Mesenchymal stem cell (in vitro differentiated cells and primary cell): Measurements from ENCODE around the gene SDC4.

Experiments used
- DNase-seq: peaks from one replicate; pipeline ENCODE4 v3.0.0-alpha.2; 2013
- H2AFZ ChIP-seq: one replicate; pipeline ENCODE4 v1.6.1; 2013; ENCODE audit warnings: low read depth, mild to moderate bottlenecking, control low read depth, inconsistent platforms, low read length, moderate library complexity
- H2AK5ac ChIP-seq: 2 replicates; pipeline ENCODE4 v1.6.1; 2013; ENCODE audit warnings: low read length, moderate library complexity, mild to moderate bottlenecking, inconsistent platforms; ENCODE audit not compliant: severe bottlenecking
- H2BK120ac ChIP-seq: one replicate; pipeline ENCODE4 v1.6.1; 2013; ENCODE audit warnings: low read depth, mild to moderate bottlenecking, inconsistent platforms, low read length, moderate library complexity
- H2BK12ac ChIP-seq, 2 experiments: one replicate each; pipeline ENCODE4 v1.6.1; 2013; ENCODE audit warnings: inconsistent platforms in 2 of 2, low read length in 2 of 2, mild to moderate bottlenecking in 2 of 2, moderate library complexity in 2 of 2, control low read depth in 1 of 2
- H2BK15ac ChIP-seq: one replicate; pipeline ENCODE4 v1.6.1; 2013; ENCODE audit warnings: mild to moderate bottlenecking, low read depth, inconsistent platforms; ENCODE audit not compliant: poor library complexity, severe bottlenecking
- H2BK5ac ChIP-seq: 2 replicates; pipeline ENCODE4 v1.6.1; 2013; ENCODE audit warnings: low read depth, mild to moderate bottlenecking, low read length, control low read depth, inconsistent platforms; ENCODE audit not compliant: poor library complexity, severe bottlenecking
- H3K14ac ChIP-seq, 2 experiments: one replicate each; pipeline ENCODE4 v1.6.1; 2013; ENCODE audit warnings: inconsistent platforms in 2 of 2, low read length in 2 of 2, control low read depth in 1 of 2, mild to moderate bottlenecking in 1 of 2, moderate library complexity in 1 of 2
- H3K18ac ChIP-seq, 2 experiments: one replicate each; pipeline ENCODE4 v1.6.1; 2013; ENCODE audit warnings: inconsistent platforms in 2 of 2, low read length in 2 of 2, control low read depth in 1 of 2, low read depth in 1 of 2, mild to moderate bottlenecking in 1 of 2
- H3K23ac ChIP-seq, 2 experiments: one replicate each; pipeline ENCODE4 v1.6.1; 2013; ENCODE audit warnings: inconsistent platforms in 2 of 2, low read length in 2 of 2, mild to moderate bottlenecking in 2 of 2, moderate library complexity in 2 of 2, control low read depth in 1 of 2
- H3K27ac ChIP-seq: 2 replicates; pipeline ENCODE4 v1.5.1; 2013; ENCODE audit warnings: mild to moderate bottlenecking, moderate library complexity, low read length, control low read depth, inconsistent platforms; ENCODE audit not compliant: poor library complexity, severe bottlenecking
- H3K27me3 ChIP-seq, 2 experiments: 2 replicates each; pipeline versions ENCODE4 v1.6.1 to v1.7.0; 2013; ENCODE audit warnings: low read length in 2 of 2, mild to moderate bottlenecking in 2 of 2, moderate library complexity in 2 of 2, control low read depth in 1 of 2, inconsistent platforms in 1 of 2; ENCODE audit not compliant: control insufficient read depth in 1 of 2, insufficient read depth in 1 of 2
- H3K36me3 ChIP-seq, 2 experiments: 2 replicates each; pipeline versions ENCODE4 v1.6.1 to v1.7.0; 2013; ENCODE audit warnings: low read length in 2 of 2, control low read depth in 1 of 2, inconsistent platforms in 1 of 2, low read depth in 1 of 2, mild to moderate bottlenecking in 1 of 2; ENCODE audit not compliant: insufficient read depth in 2 of 2, control insufficient read depth in 1 of 2
- H3K4ac ChIP-seq, 2 experiments: one replicate each; pipeline ENCODE4 v1.6.1; 2013; ENCODE audit warnings: inconsistent platforms in 2 of 2, low read length in 2 of 2, mild to moderate bottlenecking in 2 of 2, moderate library complexity in 2 of 2, control low read depth in 1 of 2, low read depth in 1 of 2
- H3K4me1 ChIP-seq: 2 replicates; pipeline ENCODE4 v1.6.1; 2013; ENCODE audit warnings: low read depth, low read length, control low read depth; ENCODE audit not compliant: control insufficient read depth, insufficient read depth
- H3K4me2 ChIP-seq: 2 replicates; pipeline ENCODE4 v1.6.1; 2013; ENCODE audit warnings: low read length, mild to moderate bottlenecking, inconsistent platforms; ENCODE audit not compliant: poor library complexity, severe bottlenecking
- H3K4me3 ChIP-seq, 2 experiments: 2 replicates each; pipeline versions ENCODE4 v1.5.1 to v1.7.0; 2013; ENCODE audit warnings: low read length in 2 of 2, mild to moderate bottlenecking in 2 of 2, control low read depth in 1 of 2, low read depth in 1 of 2; ENCODE audit not compliant: insufficient read depth in 1 of 2
- H3K79me1 ChIP-seq: replicated peaks from 2 replicates; pipeline ENCODE4 v1.6.1; 2013; ENCODE audit warnings: mild to moderate bottlenecking, control low read depth, low read length, inconsistent platforms; ENCODE audit not compliant: poor library complexity, severe bottlenecking
- H3K9ac ChIP-seq: 2 replicates; pipeline ENCODE4 v1.7.0; 2013; ENCODE audit warnings: mild to moderate bottlenecking, low read length, moderate library complexity
- H3K9me3 ChIP-seq: 2 replicates; pipeline ENCODE4 v1.7.0; 2013; ENCODE audit warnings: mild to moderate bottlenecking, low read length; ENCODE audit not compliant: control insufficient read depth
- H4K8ac ChIP-seq: one replicate; pipeline ENCODE4 v1.6.1; 2013; ENCODE audit warnings: inconsistent platforms, mild to moderate bottlenecking, low read length, moderate library complexity
- H4K91ac ChIP-seq: one replicate; pipeline ENCODE4 v1.6.1; 2013; ENCODE audit warnings: mild to moderate bottlenecking, low read length, inconsistent platforms
- WGBS: methylation state at CpG from one replicate; pipeline ENCODE4 v1.1.7; 2013; ENCODE audit warnings: mixed read lengths; 5-methylcytosine and 5-hydroxymethylcytosine counted together

Gene SDC4

DNA sequence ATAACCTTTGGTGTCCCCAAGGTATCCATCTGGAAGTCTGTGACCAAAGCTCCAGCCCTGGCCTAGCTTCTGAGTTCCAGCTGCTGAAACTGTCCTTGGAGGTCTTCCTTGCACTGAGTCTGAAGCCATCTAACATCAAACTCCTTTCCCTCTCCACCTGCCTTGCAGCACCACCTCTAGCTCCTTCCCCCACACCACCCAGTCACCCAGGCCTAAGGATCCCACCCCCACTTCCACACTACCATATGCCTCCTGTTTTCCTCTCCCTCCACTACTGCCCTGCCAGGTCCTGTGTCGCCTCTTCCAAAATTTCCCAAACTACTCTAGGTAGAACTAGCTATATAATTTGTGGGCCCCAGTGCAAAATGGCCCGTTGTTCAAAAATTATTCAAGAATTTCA lies 29.3 kb downstream of the SDC4 start:
- H3K4me3 ChIP-seq, result no peak overlapping the region
- no peak for DNase-seq
- WGBS, result 92% methylated on average over 2 of the region's 2 CpGs
- H2BK120ac ChIP-seq, result no peak overlapping the region
- H3K79me1 ChIP-seq, result no peaks in the 10 kb centered on the region
- no peak overlapping the region for H2BK12ac ChIP-seq
- peaks cover 0 to 2% of the 10 kb centered on the region in 2 experiments for H3K36me3 ChIP-seq
- H3K9me3 ChIP-seq, result no peaks in the 10 kb centered on the region
- no peak overlapping the region for H3K18ac ChIP-seq
- peak overlapping the region; percentile 8 for H4K8ac ChIP-seq
- no peak overlapping the region for H2BK15ac ChIP-seq
- no peak overlapping the region for H3K9ac ChIP-seq
- peaks cover 12 to 36% of the 10 kb centered on the region in 2 experiments for H3K27me3 ChIP-seq
- no peak overlapping the region for H3K4ac ChIP-seq
- no peak overlapping the region for H3K27ac ChIP-seq
- H3K4me1 ChIP-seq, result peaks cover 2% of the 10 kb centered on the region
- no peak overlapping the region for H2AK5ac ChIP-seq
- no peak overlapping the region for H3K14ac ChIP-seq
- no peak overlapping the region for H3K23ac ChIP-seq
- H4K91ac ChIP-seq, result no peak overlapping the region
- H3K4me2 ChIP-seq, result no peak overlapping the region
- no peak overlapping the region for H2BK5ac ChIP-seq
- H2AFZ ChIP-seq, result no peak overlapping the region

DNA sequence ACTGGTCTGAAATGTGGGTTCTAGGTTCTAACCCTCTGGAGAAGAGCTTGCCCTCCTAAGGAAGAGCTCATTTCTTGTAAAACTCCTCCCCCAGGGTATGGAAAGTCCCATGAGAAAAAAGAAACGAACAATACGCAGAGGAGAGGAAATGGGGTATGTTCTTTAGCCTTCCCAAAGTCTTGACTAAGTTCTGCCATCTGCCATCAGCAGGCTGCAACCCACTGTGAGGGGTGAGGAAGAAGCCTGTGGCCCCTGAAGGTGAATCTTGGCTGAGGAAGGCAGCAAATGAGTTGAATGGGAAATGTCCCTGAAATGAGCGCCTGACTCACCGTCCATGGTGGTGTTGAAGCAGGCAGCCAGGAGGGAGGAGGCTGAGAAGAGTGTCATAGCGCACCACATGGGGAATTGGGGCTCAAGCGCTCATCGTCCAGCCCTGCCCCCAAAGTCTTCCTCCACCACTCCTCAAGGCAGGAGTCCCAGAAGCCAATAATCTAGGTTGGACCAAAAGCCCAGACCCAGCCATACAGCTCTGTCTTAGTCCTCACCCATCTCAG lies 29.8 kb downstream of the SDC4 start:
- Histone ChIP-seq H3K9ac (no peak overlapping the region), H3K4me2 (no peak overlapping the region), H3K14ac (no peak overlapping the region), H4K91ac (no peak overlapping the region), H2BK5ac (no peak overlapping the region), H4K8ac (no peak overlapping the region), H3K27me3 (peaks cover 12 to 41% of the 10 kb centered on the region in 2 experiments), H2AFZ (no peak overlapping the region), H3K4me1 (peaks cover 2% of the 10 kb centered on the region), H3K18ac (no peak overlapping the region), H3K9me3 (no peaks in the 10 kb centered on the region), H2BK12ac (no peak overlapping the region), H2BK15ac (no peak overlapping the region), H2AK5ac (no peak overlapping the region), H2BK120ac (no peak overlapping the region), H3K36me3 (peaks cover 0 to 4% of the 10 kb centered on the region in 2 experiments), H3K4ac (no peak overlapping the region), H3K27ac (no peak overlapping the region), H3K79me1 (no peaks in the 10 kb centered on the region), H3K4me3 (no peak overlapping the region), H3K23ac (no peak overlapping the region)
- 82% methylated on average over 7 of the region's 7 CpGs for WGBS
- DNase-seq, result no peak

DNA sequence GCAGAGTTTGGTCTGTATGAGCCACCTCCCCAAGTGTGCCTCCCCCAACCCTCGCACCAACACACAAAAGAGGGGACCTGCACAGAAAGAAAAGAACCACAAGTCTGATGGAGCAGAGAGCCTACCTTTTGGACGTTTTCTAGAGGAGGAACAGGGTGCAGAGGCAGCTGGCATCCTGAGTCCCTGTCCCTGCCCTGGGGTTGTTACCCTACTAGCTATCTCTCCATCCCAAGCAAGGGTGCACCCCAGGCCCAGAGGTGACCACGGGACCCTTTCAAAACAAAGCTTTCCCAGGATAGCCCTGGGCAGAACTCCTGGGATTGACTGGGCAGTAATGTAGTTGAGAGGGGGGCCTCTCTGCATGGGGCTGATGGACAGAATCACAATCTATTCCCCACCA lies 30.4 kb downstream of the SDC4 start:
- Histone ChIP-seq H3K79me1 (no peaks in the 10 kb centered on the region), H2BK120ac (no peak overlapping the region), H3K27me3 (peaks cover 12 to 47% of the 10 kb centered on the region in 2 experiments), H2BK12ac (no peak overlapping the region), H3K23ac (no peak overlapping the region), H3K14ac (no peak overlapping the region), H2AK5ac (no peak overlapping the region), H4K91ac (no peak overlapping the region), H2BK15ac (no peak overlapping the region), H2BK5ac (no peak overlapping the region), H3K4me2 (no peak overlapping the region), H3K18ac (no peak overlapping the region), H3K27ac (no peak overlapping the region), H3K4me3 (no peak overlapping the region), H3K4ac (no peak overlapping the region), H3K9ac (no peak overlapping the region), H2AFZ (no peak overlapping the region), H3K4me1 (peaks cover 2% of the 10 kb centered on the region), H3K36me3 (peaks cover 0 to 4% of the 10 kb centered on the region in 2 experiments), H4K8ac (no peak overlapping the region), H3K9me3 (no peaks in the 10 kb centered on the region)
- WGBS, result 59% methylated on average over 2 of the region's 3 CpGs
- no peak for DNase-seq

DNA sequence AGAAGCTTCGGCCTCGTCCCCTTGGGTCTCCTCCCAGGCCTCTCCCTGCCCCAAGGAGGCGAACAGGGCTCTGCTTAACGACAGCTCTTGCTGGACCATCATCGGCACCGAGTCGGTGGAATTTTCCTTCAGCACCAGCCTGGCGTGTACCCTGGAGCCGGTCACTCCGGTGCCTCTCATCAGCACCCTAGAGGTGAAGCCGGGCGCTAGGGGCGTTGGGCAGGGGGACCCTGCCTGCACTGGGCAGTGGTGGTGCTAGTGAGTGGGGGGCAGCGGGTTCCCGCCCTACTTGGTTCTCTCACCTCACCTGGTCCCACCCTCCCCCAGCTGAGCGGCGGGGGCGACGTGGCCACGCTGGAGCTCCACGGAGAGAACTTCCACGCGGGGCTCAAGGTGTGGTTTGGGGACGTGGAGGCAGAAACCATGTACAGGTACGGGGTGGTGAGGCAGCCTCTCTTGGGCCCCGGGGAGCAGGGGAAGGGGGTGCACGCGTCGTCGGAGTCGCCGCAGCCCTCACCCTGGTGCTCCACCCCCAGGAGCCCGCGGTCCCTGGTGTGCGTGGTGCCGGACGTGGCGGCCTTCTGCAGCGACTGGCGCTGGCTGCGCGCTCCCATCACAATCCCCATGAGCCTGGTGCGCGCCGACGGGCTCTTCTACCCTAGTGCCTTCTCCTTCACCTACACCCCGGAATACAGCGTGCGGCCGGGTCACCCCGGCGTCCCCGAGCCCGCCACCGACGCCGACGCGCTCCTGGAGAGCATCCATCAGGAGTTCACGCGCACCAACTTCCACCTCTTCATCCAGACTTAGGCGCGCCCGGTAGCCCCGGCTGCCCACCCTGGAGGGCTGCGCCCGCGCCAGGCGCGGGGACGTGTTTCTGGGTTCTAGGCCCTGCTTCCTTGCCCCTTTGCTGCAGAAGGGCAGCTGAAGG lies 31.8 kb downstream of the SDC4 start:
- H2BK120ac ChIP-seq, result no peak overlapping the region
- peaks cover 12 to 61% of the 10 kb centered on the region in 2 experiments for H3K27me3 ChIP-seq
- H2BK5ac ChIP-seq, result no peak overlapping the region
- no peak overlapping the region for H3K4ac ChIP-seq
- DNase-seq, result no peak
- no peak overlapping the region for H3K18ac ChIP-seq
- H4K8ac ChIP-seq, result no peak overlapping the region
- no peak overlapping the region for H4K91ac ChIP-seq
- no peak overlapping the region for H2AK5ac ChIP-seq
- H3K14ac ChIP-seq, result no peak overlapping the region
- H3K4me1 ChIP-seq, result peaks cover 4% of the 10 kb centered on the region
- no peak overlapping the region for H2BK15ac ChIP-seq
- H3K27ac ChIP-seq, result no peak overlapping the region
- peaks cover 0 to 4% of the 10 kb centered on the region in 2 experiments for H3K36me3 ChIP-seq
- 93% methylated on average over 66 of the region's 71 CpGs for WGBS
- H3K4me3 ChIP-seq, result peak overlapping the region in 1 of 2 experiments; percentile 41
- no peak overlapping the region for H2BK12ac ChIP-seq
- no peaks in the 10 kb centered on the region for H3K9me3 ChIP-seq
- no peak overlapping the region for H2AFZ ChIP-seq
- H3K23ac ChIP-seq, result no peak overlapping the region
- no peak overlapping the region for H3K4me2 ChIP-seq
- H3K9ac ChIP-seq, result no peak overlapping the region
- no peaks in the 10 kb centered on the region for H3K79me1 ChIP-seq
